ENCODE data around the gene TMEM30A.

- no peak for TF ChIP-seq POLR2A (IDR thresholded peaks at IDR 0.05)
- no peak for TF ChIP-seq CTCF (IDR thresholded peaks at IDR 0.05)
Measured at GRCh38 chr6:75286955-75287354, 2.4 kb upstream of the TMEM30A start.
